Thyroid gland (tissue), 4 donors: ENCODE data around the gene WIPF1. TPM values are rescaled to one million over a fixed set of nuclear protein-coding genes. Genes with fewer than 3 reads are reported as not detected.

Experiments used
- DNase-seq, 2 donors: peaks; one replicate each; pipeline ENCODE4 v3.0.0-alpha.2; 2019
- H3K27ac ChIP-seq, 3 donors: fragments of 200-600 bp; sonication (generic); 1 replicate in 2 of 3; 2 replicates in 1 of 3; pipeline ENCODE4 v1.5.1; 2016 to 2019; ENCODE audit warnings: mild to moderate bottlenecking in 1 of 3, moderate library complexity in 1 of 3
- H3K27me3 ChIP-seq: fragments of 200-600 bp; sonication (generic); one replicate; pipeline ENCODE4 v1.5.1; 2019
- H3K36me3 ChIP-seq, 2 donors: fragments of 200-600 bp; sonication (generic); one replicate each; pipeline ENCODE4 v1.5.1; 2016 to 2019
- H3K4me1 ChIP-seq, 2 donors: fragments of 200-600 bp; sonication (generic); one replicate each; pipeline ENCODE4 v1.5.1; 2017 to 2019
- H3K4me3 ChIP-seq, 3 donors: fragments of 200-600 bp; sonication (generic); replicated peaks in 1 of 3; 1 replicate in 2 of 3; 2 replicates in 1 of 3; pipeline ENCODE4 v1.5.1; 2016; ENCODE audit warnings: mild to moderate bottlenecking in 1 of 3
- H3K9me3 ChIP-seq: fragments of 200-600 bp; sonication (generic); one replicate; pipeline ENCODE4 v1.5.1; 2017
- POLR2A ChIP-seq, 2 donors: fragments of 450-650 bp; IDR thresholded peaks; one replicate each; pipeline ENCODE4 v1.6.1; 2017; ENCODE audit warnings: antibody characterized with exemption in 2 of 2, mild to moderate bottlenecking in 2 of 2, moderate library complexity in 1 of 2
- WGBS, 2 donors: methylation state at CpG; one replicate each; pipeline ENCODE4 v1.1.5; 2017; 5-methylcytosine and 5-hydroxymethylcytosine counted together
- intact Hi-C: fragments of 100-400 bp; cut with DNase I; formaldehyde crosslinking; loops from one replicate; pipeline ENCODE4 v1.15.1; 2023
- total RNA-seq, 4 donors: library from RNA; depleted of rRNA; stranded (reverse); fragments of >200 nt; gene quantifications; one replicate each; pipeline ENCODE4 v1.2.3, GENCODE V29; 2016
- TF ChIP-seq, protein P1 (sequence below), 6 experiments: fragments of 200-600 bp in 3 of 6; fragments of 450-650 bp in 3 of 6; sonication (generic) in 3 of 6; IDR thresholded peaks; one replicate each; pipeline ENCODE4 v1.5.1; 2016 to 2019; ENCODE audit warnings: antibody characterized with exemption in 6 of 6, mild to moderate bottlenecking in 2 of 6, inconsistent platforms in 1 of 6, moderate library complexity in 1 of 6

The WIPF1 gene
- total RNA-seq, 4 donors from 2014 or later = 15.2 to 32.7 (median 21.3) TPM

DNA sequence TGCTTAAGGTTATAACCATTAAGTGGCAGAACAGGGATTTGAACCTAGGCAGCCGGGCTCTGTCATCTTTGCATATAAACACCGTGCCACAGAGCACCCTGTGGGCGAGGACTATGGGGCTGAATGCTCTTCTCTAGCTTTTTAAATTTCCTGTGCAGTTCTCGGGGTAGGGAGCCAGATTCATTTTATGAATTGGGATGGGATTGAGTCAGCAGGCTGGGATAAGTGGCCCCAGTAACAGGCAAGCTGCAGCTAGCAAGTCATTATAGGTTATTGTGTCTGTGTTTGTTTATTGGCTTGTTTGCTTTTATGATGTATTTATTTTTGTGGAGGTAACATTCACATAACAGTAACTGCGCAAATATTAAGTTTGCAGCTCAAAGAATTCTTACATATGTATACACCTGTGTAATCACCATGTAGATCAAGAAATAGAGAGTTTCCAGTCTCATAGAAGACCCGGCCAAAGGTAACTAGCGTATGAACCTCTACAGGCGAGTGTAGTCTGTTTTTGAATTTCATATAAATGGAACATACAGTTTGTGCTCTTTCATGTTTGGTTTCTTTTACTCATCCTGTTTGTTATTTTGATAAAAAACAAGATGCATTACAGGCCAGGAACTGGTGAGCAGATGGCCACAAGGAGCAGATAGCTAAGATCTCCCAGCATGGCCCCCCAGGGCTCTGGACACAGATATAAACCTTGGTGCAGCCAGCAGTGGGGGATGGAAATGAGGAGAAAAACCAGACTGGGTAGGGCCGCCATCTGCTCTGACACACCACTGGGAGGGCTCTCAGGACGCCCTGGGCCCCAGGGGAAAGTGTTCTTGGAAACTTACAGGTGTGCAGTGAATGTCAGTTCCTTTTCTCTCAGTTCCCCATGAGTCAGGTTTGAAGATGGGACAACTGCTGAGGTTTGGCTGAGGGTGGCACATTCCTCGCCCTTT, 61.6 kb downstream of the WIPF1 start:
- DNase-seq = no peak
- 88 to 93% methylated on average over 11 of the region's 11 CpGs for WGBS, 2 donors
- H3K27ac ChIP-seq = no peak overlapping the region
- intact Hi-C loops = no loop called here
- H3K4me1 ChIP-seq = no peaks in the 10 kb centered on the region
- no peaks in the 10 kb centered on the region for H3K27me3 ChIP-seq
- no peak overlapping the region for H3K4me3 ChIP-seq
- no peaks in the 10 kb centered on the region for H3K36me3 ChIP-seq
- TF ChIP-seq, protein P1, sequence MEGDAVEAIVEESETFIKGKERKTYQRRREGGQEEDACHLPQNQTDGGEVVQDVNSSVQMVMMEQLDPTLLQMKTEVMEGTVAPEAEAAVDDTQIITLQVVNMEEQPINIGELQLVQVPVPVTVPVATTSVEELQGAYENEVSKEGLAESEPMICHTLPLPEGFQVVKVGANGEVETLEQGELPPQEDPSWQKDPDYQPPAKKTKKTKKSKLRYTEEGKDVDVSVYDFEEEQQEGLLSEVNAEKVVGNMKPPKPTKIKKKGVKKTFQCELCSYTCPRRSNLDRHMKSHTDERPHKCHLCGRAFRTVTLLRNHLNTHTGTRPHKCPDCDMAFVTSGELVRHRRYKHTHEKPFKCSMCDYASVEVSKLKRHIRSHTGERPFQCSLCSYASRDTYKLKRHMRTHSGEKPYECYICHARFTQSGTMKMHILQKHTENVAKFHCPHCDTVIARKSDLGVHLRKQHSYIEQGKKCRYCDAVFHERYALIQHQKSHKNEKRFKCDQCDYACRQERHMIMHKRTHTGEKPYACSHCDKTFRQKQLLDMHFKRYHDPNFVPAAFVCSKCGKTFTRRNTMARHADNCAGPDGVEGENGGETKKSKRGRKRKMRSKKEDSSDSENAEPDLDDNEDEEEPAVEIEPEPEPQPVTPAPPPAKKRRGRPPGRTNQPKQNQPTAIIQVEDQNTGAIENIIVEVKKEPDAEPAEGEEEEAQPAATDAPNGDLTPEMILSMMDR (IDR thresholded peaks at IDR 0.05) = no peak
- no peak for TF ChIP-seq POLR2A (IDR thresholded peaks at IDR 0.05)
- no peaks in the 10 kb centered on the region for H3K9me3 ChIP-seq

GRCh38 chr2:174535083-174535482, 62.5 kb downstream of the WIPF1 start:
- TF ChIP-seq POLR2A (IDR thresholded peaks at IDR 0.05) = no peak
- TF ChIP-seq, protein P1 (IDR thresholded peaks at IDR 0.05) = no peak
- no peaks in the 10 kb centered on the region for H3K4me1 ChIP-seq
- H3K27ac ChIP-seq = no peak overlapping the region
- no peaks in the 10 kb centered on the region for H3K9me3 ChIP-seq
- H3K4me3 ChIP-seq = no peak overlapping the region
- WGBS, 2 donors = 67 to 73% methylated on average over 3 of the region's 3 CpGs
- no peaks in the 10 kb centered on the region for H3K36me3 ChIP-seq
- DNase-seq = no peak
- no peaks in the 10 kb centered on the region for H3K27me3 ChIP-seq
- intact Hi-C loops = no loop called here

DNA sequence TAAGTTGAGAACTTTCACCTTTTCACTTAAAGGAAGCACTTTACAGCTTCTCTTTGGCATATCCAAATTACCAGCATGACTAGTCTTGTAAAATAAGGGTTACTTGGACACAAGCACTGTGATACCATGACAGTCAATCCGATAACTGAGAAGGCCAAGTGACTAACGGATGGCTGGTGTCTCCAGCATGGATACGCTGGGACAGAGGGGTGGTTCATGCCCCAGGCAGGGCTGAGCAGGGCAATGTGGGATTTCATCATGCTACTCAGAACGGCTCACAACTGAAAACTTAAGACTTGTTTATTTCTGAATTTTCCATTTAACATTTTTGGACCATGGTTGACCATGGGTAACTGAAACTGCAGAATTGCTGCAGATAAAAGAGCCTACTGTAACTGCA, 67.7 kb downstream of the WIPF1 start:
- TF ChIP-seq, protein P1 (IDR thresholded peaks at IDR 0.05) = no peak
- no peak overlapping the region for H3K4me3 ChIP-seq
- H3K27me3 ChIP-seq = no peaks in the 10 kb centered on the region
- WGBS, 2 donors = 87 to 95% methylated on average over 4 of the region's 4 CpGs
- no peaks in the 10 kb centered on the region for H3K9me3 ChIP-seq
- no peaks in the 10 kb centered on the region for H3K4me1 ChIP-seq
- no peak overlapping the region for H3K27ac ChIP-seq
- intact Hi-C loops = no loop called here
- H3K36me3 ChIP-seq = no peaks in the 10 kb centered on the region
- no peak for DNase-seq

DNA sequence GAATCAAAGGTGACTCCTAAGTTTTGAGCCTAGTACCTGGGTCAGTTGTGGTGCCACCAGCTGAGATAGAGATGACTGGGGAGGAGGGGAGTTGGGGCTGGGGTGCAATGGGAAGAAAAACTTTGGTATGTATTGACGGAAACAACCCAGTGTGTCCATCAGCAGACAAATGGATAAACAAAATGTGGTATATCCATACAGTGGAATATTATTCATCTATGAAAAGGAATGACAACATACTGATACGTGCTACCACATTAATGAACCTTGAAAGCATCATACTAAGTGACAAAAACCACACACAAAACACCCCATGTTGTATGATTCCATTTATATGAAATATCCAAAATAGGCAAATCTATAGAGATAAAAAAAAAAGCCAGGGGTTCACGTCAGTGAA, 69.6 kb downstream of the WIPF1 start:
- H3K27me3 ChIP-seq = no peaks in the 10 kb centered on the region
- H3K4me3 ChIP-seq = no peak overlapping the region
- no peaks in the 10 kb centered on the region for H3K4me1 ChIP-seq
- no peaks in the 10 kb centered on the region for H3K36me3 ChIP-seq
- no peak overlapping the region for H3K27ac ChIP-seq
- intact Hi-C loops = no loop called here
- no peaks in the 10 kb centered on the region for H3K9me3 ChIP-seq
- WGBS, 2 donors = 94 to 96% methylated on average over 3 of the region's 3 CpGs
- DNase-seq = no peak
- TF ChIP-seq, protein P1 (IDR thresholded peaks at IDR 0.05) = no peak
- no peak for TF ChIP-seq POLR2A (IDR thresholded peaks at IDR 0.05)

DNA sequence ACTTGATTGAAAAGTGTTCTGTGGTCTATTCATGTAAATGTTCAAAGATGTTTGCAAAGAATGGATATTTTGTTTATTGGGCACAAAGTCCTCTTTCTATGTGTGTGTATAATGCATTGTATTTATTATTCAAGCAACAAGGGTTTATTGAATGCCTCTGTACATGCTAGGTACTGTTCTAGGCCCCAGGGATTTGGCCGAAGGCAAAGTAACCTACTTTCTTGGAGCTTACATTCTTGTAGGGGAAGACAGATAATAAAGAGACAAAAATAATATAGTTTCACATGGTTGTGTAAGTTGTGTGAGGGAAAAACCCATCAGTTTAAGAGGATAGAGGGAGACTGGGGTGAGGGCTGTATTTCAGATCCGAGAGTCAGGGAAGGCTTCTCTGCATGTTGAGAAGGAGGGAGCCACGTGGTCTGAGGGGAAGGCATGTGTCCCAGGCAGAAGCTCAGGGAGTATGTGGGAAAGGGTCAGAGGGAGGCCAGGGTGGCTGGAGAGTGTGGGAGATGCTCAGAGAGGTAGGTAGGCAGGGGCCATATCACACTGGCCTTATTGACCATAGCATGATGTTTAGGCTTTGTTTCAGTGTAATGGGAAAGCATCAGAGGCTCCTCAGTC, 70.4 kb downstream of the WIPF1 start:
- DNase-seq = no peak
- no peak overlapping the region for H3K27ac ChIP-seq
- H3K9me3 ChIP-seq = no peaks in the 10 kb centered on the region
- 86 to 91% methylated on average over 3 of the region's 3 CpGs for WGBS, 2 donors
- no peaks in the 10 kb centered on the region for H3K27me3 ChIP-seq
- no peaks in the 10 kb centered on the region for H3K4me1 ChIP-seq
- TF ChIP-seq POLR2A (IDR thresholded peaks at IDR 0.05) = no peak
- TF ChIP-seq, protein P1 (IDR thresholded peaks at IDR 0.05) = no peak
- intact Hi-C loops = no loop called here
- H3K36me3 ChIP-seq = no peaks in the 10 kb centered on the region
- no peak overlapping the region for H3K4me3 ChIP-seq
